Stimulated activated CD8-positive, alpha-beta memory T cell treated with anti-CD3 and anti-CD28 coated beads, Interleukin-12 subunit alpha, Interleukin-12 subunit beta, amount 100 ng/mL, for 4 hours (primary cell): ENCODE data around the gene MEP1A.

Experiments used
- DNase-seq: peaks from one replicate; pipeline ENCODE4 v3.0.0-alpha.2; 2020; ENCODE audit warnings: low read depth

Gene MEP1A

DNA sequence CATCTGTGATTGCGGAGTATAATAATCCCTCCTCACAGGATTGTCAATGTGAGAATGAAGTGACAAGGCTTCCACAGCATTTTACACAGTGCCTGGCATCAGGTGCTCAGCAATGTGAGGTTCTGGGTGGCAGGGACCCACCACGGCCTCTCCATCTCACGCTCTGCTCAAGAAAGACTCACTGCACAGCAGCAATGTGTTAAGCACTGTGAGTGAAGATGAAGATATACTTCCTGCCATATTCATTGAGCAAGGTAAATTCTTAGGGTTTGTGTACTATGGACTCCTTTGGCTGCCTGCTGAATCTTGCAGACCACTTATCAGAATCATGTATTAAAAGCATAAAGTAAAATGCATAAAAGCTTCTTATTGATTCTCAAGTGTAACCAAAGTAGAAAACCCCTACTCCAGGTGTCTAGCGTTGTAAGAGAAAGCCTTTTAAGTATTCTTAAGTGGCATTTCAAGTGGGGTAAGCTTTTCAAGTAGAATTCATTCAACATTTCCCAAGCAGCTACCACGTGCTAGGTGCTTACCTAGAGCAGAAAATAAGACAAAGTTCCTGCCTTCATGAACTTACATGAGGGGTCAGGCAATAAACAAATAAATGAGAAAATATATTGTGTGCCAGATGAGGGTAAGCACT is 17.0 kb upstream of the MEP1A start:
- no peak for DNase-seq

DNA sequence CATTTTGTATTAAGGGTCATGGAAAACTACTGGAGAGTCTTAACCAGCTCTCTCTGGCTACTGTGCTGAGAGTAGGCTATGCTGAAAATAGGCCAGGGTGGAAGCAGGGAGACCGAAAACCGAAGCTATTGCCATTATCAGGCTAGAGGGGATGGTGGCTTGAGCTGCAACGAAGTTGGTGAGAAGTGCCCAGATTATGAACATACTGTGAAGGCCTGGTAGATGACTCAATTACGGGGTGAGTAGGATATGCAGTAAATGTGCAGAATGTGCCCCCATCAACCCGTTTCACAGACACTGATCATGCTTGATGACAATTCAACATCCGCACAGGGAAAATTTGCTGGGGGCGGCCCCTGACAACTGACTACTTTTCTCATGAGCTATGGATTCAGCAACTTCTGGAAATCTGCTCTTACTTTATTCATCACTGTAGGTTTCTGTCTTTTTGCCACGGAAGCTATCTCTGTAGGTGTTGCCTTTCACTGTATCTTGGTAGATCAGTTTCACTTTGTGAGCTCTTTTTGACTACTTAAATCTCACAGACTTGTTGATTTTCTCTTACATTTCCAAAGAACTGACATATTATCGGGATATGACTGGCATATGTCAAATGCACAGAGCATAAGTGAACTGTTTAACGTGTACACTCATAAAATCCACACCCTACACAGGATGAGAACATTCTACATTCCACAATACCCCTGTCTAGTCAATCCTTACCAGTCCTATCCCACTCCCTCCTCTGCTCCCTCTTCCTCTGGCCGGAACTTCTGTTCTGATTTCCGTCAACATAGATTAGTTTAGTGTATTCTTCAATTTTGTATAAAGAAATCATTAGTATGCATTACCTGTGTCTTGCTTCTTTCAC is 15.5 kb upstream of the MEP1A start:
- DNase-seq = no peak

DNA sequence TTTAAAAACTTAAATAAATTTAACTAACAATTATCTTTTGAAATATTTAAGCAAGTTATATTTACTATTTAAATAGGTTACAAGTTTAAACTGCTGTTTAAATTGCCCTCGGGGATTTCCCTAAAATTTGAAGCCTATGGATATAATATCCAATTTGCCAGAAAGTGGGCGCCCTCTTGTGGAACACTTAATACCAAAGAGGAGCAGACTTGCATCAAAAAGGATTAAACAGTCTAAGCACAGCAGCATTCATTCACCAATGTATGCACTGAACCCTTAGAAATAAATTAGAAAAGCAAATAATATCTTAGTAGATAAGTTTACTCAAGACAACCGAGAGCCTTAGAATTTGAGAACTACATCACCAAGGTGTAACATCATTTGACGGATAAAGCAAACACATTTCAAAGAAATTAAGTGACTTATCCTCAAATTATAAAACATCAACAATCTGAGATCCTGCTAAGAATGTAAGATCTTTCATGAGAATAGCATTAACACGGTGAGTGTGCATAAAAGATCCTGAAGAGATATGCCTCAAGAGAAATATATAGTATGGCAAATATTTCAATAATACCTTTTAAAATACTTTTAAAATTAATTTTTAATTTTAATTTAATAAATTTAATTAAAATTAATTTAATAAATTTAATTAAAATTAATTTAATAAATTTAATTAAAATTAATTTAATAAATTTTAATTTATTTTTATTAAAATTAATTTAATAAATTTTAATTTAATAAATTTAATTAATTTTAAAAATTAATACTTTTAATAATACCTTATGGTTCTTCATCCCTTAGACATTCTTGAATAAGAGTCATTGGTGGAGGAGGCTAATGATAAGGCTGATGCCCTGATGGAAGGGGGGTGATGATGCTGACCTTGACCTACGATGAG is 11.5 kb upstream of the MEP1A start:
- DNase-seq = no peak

DNA sequence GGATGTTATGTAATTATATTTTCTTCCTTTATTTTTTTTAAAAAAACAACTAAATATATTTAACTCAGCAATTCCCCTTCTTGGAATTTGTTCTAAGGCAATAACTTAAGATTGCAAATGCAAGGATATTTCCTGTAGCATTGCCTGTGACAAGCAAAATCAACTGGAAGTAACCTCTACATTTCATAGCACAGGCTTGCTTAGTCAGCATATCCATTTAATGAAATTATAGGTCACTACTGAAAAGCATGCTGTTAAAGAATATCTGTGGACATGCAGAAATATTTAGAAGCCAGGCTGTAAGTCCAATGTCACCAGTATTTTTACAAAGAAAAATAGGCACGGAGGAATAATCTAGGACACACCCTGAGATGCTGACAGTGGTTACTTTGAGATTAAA is 8.7 kb upstream of the MEP1A start:
- DNase-seq = no peak

DNA sequence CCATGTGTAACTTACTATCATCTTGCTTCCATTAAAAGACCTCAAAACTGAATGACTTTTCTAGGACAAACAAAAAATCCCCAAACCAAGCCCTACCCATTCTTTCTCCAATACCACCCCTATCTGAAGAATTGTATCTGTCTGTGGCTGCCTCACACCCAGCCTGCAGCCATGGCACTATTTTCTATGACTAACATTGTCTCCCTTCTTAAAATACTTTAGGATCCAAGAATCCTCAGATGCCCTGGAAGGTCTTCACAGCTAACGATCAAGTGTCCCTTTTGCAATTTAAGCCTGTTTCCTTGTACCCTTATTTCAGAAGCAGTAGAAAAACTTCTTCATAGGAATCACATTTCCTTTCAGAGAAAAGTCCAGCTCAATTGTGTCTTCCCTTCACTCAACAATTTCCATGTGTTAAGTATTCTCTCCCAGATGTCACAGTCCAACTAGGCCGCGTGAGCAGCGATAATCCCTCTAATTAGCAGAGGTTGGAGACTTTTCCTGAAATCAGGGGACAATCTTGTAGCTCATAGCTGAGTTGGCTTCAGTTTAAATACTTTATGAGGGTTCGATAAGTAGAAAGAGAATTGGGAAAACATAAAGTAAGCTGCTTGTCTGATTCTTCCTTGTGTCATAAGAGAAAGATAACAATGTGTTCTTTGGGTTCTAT is 5.2 kb upstream of the MEP1A start:
- DNase-seq = no peak

- no peak for DNase-seq
Observed at GRCh38 chr6:46788791-46789190, 4.4 kb upstream of the MEP1A start.

GRCh38 chr6:46789434-46790354 is 3.5 kb upstream of the MEP1A start:
- DNase-seq = no peak

- no peak for DNase-seq
Observed at GRCh38 chr6:46790355-46790874, 2.8 kb upstream of the MEP1A start.

DNA sequence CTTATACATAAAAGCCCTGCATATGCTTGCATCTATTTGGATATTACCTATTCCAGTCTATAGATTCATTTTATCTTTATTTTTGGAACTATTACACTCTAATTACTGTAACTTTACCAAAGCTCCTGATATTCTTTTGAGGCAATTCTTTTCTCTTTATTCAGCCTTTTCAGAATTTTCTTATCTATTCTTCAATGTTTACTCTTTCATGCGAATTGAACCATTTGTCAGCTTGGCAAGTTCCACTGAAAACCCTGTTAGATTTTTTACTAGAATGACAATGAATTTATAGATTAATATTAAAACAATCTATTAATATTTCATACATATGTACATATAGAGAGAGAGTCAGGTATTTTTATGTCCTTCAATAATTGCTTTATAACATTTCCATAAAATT is 554 bp upstream of the MEP1A start:
- DNase-seq = no peak

- DNase-seq = no peak
Observed at GRCh38 chr6:46794068-46794467, 879 bp downstream of the MEP1A start.

GRCh38 chr6:46795816-46796215 is 2.6 kb downstream of the MEP1A start:
- DNase-seq = no peak

DNA sequence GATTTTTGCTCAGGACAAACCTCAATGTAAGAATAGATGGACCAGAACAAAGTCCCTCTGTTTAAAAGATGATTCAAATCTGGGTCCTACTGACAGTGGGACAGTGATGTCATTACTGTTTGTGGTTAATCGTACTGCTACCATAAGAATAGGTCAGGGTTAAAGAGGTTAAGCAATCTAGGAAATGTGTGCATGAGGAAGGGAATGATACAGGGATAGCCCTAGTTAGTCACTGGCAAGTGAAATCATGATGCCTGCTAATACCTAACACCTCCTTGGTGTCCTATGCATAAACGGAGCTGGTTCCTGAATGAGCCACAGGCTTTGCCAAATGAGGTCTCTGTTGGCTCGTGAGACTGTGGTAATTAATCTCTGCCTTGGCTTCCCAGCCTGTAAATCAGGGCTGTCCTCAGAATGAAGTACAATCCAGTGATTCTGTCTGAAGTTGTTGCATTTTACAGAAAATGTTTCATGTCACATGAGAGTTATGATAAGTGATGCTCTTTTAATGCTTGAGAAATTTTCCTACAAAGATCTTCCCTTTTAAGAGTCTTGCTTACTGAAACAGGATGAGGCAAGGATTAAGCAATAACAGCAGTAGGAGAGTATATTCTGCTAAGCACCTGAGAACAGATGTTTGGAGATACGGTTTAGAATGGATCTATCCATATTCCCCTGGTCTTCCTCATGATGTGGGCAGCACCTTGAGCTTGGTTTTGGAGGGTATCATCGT is 3.8 kb downstream of the MEP1A start:
- no peak for DNase-seq

GRCh38 chr6:46799657-46800056 is 6.5 kb downstream of the MEP1A start:
- DNase-seq = no peak

- DNase-seq = no peak
Observed at GRCh38 chr6:46808806-46809205, 15.6 kb downstream of the MEP1A start.

- DNase-seq = no peak
Observed at GRCh38 chr6:46815130-46815529, 21.9 kb downstream of the MEP1A start.

GRCh38 chr6:46816626-46817025 is 23.4 kb downstream of the MEP1A start:
- DNase-seq = no peak

- no peak for DNase-seq
Observed at GRCh38 chr6:46819561-46819960, 26.4 kb downstream of the MEP1A start.

DNA sequence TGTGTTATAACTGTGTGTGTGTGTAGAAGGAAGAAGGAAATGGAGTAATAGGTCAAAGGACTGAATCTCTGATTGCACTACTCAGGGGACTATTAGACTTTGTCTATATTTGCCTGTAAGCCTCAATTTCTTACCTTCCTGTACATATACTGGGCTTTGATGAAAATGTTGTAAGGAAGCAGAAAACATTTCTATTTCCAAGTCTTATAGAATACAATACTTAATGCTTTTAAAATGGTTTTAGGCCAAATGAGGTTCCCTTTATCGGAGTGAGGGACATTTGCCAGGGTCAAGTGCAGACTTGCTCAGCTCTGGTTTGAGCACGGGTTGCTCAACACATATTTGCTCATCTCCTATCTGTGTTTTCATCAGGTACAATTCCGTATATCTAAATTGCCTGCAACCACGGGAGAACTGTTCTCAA is 28.3 kb downstream of the MEP1A start:
- no peak for DNase-seq

DNA sequence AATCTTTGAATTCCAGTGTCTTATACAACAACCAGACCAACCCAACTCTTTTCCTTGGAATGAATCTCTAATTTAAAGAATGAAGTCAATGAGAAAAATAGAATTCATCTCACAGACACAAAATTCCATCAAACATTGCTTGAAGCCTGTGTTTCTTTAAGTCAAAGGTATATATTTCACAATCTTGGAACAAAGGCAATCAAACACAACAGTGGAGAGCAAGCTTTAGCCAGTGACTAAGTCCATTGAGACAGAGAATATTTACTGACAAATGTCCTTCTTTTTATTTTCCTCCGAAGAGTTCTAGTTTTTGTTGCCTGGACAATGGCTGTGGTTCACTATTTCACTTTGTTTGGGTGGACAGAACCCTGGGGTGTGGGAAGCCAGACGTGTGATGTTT is 35.8 kb downstream of the MEP1A start:
- DNase-seq = no peak

DNA sequence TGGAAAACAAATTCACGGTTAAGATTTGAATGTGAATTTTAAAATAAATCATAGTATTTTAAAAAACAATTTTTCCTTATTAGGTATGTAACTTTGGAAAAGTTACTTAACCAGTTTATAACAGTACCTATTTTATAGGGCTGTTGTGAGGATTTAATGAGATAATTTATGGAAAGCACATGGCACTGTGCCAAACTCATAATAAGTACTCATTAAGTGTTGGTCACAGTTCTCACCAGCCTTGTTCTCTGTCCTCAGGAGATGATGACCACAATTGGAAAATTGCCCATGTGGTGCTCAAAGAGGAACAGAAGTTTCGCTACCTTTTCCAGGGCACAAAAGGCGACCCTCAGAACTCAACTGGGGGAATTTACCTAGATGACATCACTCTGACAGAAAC is 39.6 kb downstream of the MEP1A start:
- DNase-seq = no peak
